Muscle layer of duodenum (tissue), 2 donors: ENCODE measurements around the gene STRA6.

Source experiments
- H3K27ac ChIP-seq: one replicate; pipeline ENCODE4 v1.7.0; 2013; ENCODE audit warnings: mild to moderate bottlenecking, low read length
- H3K27me3 ChIP-seq: one replicate; pipeline ENCODE4 v1.7.0; 2013; ENCODE audit warnings: low read depth, mild to moderate bottlenecking, control low read depth, low read length
- H3K36me3 ChIP-seq, 2 donors: one replicate each; pipeline ENCODE4 v1.7.0; 2013; ENCODE audit warnings: low read length in 2 of 2, control low read depth in 1 of 2, mild to moderate bottlenecking in 1 of 2; ENCODE audit not compliant: insufficient read depth in 2 of 2, control insufficient read depth in 1 of 2
- H3K4me1 ChIP-seq, 2 donors: one replicate each; pipeline ENCODE4 v1.7.0; 2013; ENCODE audit warnings: low read length in 2 of 2, mild to moderate bottlenecking in 2 of 2, control low read depth in 1 of 2, moderate library complexity in 1 of 2; ENCODE audit not compliant: insufficient read depth in 2 of 2, control insufficient read depth in 1 of 2
- H3K4me3 ChIP-seq, 2 donors: one replicate each; pipeline ENCODE4 v1.7.0; 2013; ENCODE audit warnings: low read length in 2 of 2, low read depth in 1 of 2, mild to moderate bottlenecking in 1 of 2
- H3K9me3 ChIP-seq, 2 donors: one replicate each; pipeline ENCODE4 v1.7.0; 2013; ENCODE audit warnings: low read length in 2 of 2, control low read depth in 1 of 2, mild to moderate bottlenecking in 1 of 2; ENCODE audit not compliant: control insufficient read depth in 1 of 2
- donor health status: healthy.

Gene STRA6

DNA sequence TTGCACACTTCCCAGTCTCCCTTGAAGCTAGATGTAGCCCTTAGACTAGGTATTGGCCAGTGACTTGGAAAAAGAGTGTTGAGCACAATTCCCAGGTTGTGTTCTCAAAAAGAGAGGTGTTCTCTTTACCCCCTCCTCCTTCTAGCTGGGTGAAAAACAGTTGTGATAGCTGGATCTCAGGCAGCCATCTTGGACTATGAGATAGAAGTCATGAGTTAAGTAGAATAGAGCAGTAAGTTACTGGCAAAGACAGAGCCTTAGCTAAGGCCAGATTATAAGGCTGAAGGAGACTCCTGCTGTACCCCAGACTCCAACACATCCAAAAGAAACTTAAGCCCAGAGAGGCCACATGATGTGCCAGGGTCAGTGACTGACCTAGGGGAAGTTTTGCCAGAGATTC, 8.1 kb upstream of the STRA6 start:
- Histone ChIP-seq H3K27me3 (no peaks in the 10 kb centered on the region), H3K36me3 (no peaks in the 10 kb centered on the region), H3K9me3 (no peaks in the 10 kb centered on the region), H3K4me3 (no peak overlapping the region), H3K27ac (no peak overlapping the region), H3K4me1 (peaks cover 0 to 4% of the 10 kb centered on the region in 2 donors)

DNA sequence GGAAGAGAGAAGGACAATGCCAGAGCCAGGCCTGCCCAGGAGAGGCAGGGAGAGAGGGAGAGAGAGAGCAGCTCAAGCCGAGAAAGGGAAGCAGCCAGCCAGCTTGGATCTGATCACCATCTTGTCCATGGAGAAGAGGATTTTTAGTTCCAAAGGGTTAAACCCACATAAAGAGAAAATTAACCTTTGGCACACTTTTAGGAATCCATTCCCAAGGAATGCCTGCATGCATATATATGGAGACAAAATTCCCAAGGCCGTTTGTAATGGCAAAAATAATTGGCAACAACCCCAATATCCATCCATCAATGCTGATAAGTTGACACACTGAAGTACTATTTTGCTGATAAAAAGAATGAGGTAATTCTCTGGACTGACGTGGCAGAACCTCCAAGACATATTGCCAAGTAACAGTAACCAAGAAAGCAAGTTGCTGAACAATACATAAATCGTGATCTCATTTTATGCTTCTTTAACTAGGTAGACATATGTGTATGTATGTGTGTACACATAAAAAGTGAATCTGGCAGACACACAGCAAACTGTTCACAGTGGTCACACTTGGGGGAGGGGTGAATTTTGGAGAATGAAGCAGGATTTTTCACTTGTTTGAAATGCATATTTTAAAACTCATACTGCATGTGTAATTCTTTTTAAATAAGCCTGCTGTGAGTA, 7.5 kb upstream of the STRA6 start:
- no peaks in the 10 kb centered on the region for H3K27me3 ChIP-seq
- no peaks in the 10 kb centered on the region for H3K9me3 ChIP-seq
- H3K27ac ChIP-seq: no peak overlapping the region
- no peaks in the 10 kb centered on the region for H3K36me3 ChIP-seq
- H3K4me1 ChIP-seq: peaks cover 0 to 4% of the 10 kb centered on the region in 2 donors
- no peak overlapping the region for H3K4me3 ChIP-seq

DNA sequence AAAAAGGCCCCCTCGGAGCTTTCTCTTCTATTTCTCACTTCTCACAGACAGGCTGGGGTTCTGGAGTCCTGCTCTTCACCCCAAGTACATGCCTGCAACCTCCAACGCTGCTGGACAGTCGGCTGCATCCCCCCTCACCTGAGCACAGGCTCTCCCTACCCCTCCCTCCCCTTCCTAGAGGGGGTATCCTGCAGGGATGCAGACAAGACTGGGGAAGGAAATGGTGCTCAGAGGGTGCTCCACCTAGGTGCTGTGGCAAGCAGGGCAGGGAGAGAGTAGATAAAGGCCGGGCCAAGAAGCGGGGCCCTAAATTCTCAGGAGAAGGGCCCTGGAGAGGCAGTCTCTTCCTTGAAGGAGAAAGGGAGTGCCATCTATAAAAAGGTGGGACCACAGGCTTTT, 7.0 kb upstream of the STRA6 start:
- Histone ChIP-seq H3K36me3 (no peaks in the 10 kb centered on the region), H3K27ac (no peak overlapping the region), H3K4me3 (no peak overlapping the region), H3K27me3 (no peaks in the 10 kb centered on the region), H3K9me3 (no peaks in the 10 kb centered on the region), H3K4me1 (peaks cover 0 to 4% of the 10 kb centered on the region in 2 donors)

DNA sequence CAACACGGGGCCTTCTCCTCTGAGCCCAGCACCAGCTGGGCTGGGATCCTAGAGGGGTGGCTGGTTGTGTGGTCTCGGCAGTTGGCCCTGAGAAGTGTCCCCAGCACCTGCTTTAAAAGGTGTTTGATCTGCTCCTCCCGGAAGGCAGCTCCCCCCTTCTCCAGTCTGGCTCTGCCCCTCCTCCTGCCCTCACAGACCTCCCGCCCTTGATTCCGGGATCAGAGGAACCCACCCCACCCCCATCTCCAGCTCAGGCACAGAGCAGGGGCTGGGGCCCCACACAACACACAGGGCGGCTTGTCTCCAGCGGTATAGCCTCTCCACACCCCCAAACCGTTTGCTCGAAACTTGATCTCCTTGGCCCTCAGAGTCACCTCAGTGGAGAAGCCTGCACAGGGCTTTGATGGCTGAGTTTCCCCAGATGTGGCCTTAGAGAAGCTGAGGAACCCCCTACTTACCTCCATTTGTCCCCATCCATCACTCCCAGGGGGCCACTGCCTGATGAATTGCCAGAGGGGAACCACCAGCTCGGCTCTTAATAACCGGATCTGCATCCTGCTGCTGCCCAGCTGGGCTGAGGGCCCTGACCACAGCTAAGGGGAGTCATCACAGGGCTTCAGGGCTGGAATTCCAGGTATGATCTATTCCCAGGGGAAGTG, 6.4 kb upstream of the STRA6 start:
- Histone ChIP-seq H3K27me3 (no peaks in the 10 kb centered on the region), H3K9me3 (no peaks in the 10 kb centered on the region), H3K4me1 (peaks cover 0 to 4% of the 10 kb centered on the region in 2 donors), H3K4me3 (no peak overlapping the region), H3K27ac (no peak overlapping the region), H3K36me3 (no peaks in the 10 kb centered on the region)

DNA sequence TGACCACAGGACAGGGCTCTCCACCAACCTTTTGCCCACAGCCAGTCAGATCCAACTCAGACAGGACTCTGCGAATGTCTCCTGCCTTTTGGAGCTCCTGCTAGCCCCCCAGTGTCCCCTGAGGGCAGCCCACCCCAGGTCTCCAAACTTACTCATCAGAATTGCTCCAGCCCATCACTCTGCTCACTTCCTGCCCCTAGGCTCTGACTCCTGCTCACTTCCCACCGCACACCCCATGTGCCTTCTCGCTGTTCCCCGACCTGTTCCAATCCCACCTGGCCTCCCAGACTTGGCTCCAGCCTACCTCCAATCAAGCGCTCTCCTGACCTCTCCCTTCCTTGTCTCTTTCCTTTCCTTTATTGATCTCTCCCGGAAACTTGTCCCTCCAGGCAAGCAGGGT, 5.9 kb upstream of the STRA6 start:
- H3K4me1 ChIP-seq: peaks cover 0 to 4% of the 10 kb centered on the region in 2 donors
- no peak overlapping the region for H3K27ac ChIP-seq
- no peaks in the 10 kb centered on the region for H3K27me3 ChIP-seq
- H3K4me3 ChIP-seq: no peak overlapping the region
- no peaks in the 10 kb centered on the region for H3K36me3 ChIP-seq
- H3K9me3 ChIP-seq: no peaks in the 10 kb centered on the region

DNA sequence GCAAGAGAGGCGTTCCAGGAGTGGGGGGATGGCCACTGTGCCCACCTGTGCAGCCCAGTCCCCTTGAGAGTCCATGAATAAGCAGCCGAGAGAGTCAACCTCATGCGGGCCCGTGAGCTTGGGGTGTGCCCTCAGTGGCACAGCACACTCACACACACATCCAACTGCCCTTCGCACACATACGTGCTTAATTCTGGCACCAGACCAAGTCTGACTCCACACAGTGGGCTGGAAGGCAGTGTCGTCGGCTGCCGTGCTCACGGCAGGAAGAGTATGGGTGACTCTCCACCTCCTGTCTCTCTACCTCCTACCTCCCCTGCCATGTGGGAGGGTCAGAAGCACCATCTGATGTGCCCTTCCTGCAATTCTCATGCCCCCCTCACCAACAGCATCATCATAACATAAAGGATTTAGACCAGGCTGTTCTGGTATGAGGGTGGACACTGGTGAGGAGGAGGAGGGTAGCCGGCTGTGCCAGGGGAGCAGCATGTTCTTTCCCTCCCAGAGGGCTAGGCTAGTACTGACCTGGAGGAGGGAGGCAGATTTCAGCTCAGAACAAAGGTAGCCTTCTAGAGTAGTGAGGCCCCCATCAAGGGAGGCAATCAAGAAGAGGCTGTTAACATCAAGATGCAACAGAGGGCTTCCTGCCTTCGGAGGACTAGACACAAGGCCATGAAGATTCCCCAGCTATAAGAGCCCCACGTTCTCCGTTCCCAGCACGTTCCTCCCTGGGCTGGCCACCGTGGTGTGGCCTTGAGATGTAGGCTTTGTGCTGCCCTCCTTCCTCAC, 5.3 kb upstream of the STRA6 start:
- Histone ChIP-seq H3K4me3 (no peak overlapping the region), H3K27me3 (no peaks in the 10 kb centered on the region), H3K4me1 (peaks cover 0 to 4% of the 10 kb centered on the region in 2 donors), H3K9me3 (no peaks in the 10 kb centered on the region), H3K36me3 (no peaks in the 10 kb centered on the region), H3K27ac (no peak overlapping the region)

DNA sequence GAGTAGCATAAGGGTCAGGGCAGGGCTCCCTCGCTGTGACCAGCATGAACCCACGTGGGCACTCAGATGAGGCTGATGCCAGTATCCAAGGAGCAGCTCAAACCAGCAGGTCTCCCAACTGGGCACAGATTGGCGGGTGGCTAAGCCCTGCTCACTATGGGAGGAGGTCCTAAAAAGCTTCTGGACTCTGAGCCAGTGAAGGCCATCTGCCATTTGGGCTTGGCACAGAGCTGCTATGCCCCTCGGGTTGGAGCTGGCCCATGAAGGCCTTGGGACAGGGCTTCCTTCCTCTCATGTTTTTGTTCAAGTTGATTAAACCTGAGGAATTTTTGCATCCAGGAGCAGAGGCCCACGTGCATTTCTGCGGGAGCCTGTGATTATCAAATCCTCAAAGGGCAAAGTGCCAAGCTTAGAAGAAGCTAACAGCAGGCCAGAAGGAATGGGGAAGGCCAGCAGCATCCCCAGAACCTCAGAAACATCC, 4.3 kb upstream of the STRA6 start:
- Histone ChIP-seq H3K4me1 (peaks cover 0 to 4% of the 10 kb centered on the region in 2 donors), H3K27me3 (no peaks in the 10 kb centered on the region), H3K27ac (no peak overlapping the region), H3K9me3 (no peaks in the 10 kb centered on the region), H3K4me3 (no peak overlapping the region), H3K36me3 (no peaks in the 10 kb centered on the region)

DNA sequence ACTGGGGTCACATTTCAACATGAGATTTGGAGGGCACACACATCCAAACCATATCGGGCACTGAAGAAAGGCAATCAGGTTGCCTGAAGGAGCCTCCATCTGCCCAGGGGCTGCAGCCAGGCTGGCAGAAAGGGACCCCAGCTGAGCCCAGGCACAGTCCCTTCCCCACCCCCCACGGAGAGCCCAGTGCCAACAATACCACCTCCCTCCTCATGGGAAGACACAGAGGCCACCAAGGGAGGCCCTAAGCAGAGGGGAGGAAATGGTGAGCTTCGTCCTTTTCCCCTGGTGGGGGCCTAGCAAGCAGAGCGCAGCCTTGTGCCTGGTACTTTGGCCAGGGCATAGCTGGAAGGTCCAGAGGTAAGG, 3.0 kb upstream of the STRA6 start:
- no peaks in the 10 kb centered on the region for H3K27me3 ChIP-seq
- no peaks in the 10 kb centered on the region for H3K36me3 ChIP-seq
- peaks cover 0 to 4% of the 10 kb centered on the region in 2 donors for H3K4me1 ChIP-seq
- no peak overlapping the region for H3K27ac ChIP-seq
- H3K9me3 ChIP-seq: no peaks in the 10 kb centered on the region
- H3K4me3 ChIP-seq: no peak overlapping the region

DNA sequence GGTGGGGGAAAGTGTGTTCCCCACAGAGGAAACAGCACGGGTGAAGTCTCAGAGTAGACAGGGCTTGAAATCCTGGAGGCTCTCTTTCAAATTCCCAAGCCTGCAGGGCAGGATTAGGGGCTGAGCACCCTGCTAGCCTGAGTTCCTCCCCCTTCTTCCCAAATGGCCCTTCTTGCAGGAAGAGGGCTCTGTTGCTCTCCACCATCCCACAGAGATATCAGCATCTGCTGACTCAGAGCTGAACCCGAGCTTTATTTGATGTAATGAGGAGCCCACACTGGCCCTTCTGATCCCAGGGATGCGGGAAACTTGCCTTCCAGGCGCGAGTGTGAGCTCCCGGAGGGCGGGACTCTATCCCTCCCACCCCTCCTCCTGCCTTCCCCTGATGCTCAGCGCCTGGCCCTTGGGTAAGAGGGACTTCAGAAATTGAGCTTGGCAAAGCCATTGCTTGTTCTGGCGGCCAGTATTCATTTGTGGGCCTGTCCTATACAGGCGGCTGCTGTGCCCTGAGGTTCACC, 1.4 kb upstream of the STRA6 start:
- Histone ChIP-seq H3K27me3 (no peaks in the 10 kb centered on the region), H3K27ac (no peak overlapping the region), H3K4me3 (no peak overlapping the region), H3K9me3 (no peaks in the 10 kb centered on the region), H3K36me3 (no peaks in the 10 kb centered on the region), H3K4me1 (no peaks in the 10 kb centered on the region)

DNA sequence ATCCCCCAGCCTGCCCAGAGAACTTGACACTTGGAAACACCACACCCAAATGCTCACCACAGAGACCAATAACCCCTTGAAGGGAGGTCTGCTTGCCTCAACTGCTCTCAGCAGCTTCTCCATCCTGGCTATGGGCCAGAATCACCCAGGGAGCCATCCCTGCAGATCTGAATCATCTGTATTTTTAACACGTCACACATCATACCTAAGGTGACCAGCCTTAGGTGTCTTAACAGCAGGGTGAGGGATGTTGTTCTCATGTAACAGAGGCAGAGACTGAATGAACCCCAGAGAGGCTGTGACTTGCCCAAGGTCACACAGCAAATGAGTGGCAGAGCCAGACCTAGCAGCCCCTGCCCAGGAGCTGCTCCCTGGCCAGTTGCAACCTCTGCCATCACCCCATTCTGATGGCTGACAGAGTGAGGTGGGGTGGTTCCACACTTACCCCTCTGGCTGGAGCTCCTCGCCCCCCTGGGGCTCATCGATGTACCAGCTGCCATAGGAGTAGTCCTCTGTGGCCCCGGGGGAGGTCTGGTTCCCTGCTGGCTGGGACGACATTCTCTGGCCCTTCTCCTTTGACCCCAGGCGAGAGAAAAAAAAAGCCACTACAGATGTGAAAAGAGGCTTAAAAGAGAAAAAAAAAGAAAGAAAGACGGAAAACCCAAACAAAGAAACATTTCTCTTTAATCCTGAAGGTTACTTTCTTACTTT, 722 bp downstream of the STRA6 start:
- H3K4me1 ChIP-seq: no peaks in the 10 kb centered on the region
- H3K4me3 ChIP-seq: no peak overlapping the region

More for the DNA sequence above, 722 bp downstream of the STRA6 start:
- Histone ChIP-seq H3K27me3 (no peaks in the 10 kb centered on the region), H3K9me3 (no peaks in the 10 kb centered on the region), H3K27ac (no peak overlapping the region), H3K36me3 (no peaks in the 10 kb centered on the region)
